Bone marrow (tissue), 2 donors: ENCODE data around the gene CLIC3.

Experiments used
- DNase-seq, 2 donors: peaks; one replicate each; lab custom pipeline; 2025; lab: John Stamatoyannopoulos, UW

CLIC3 gene

GRCh38 chr9:136980669-136981478 is 15.5 kb downstream of the CLIC3 start:
- DNase-seq = no peak

- no peak for DNase-seq
These were observed 16.4 kb downstream of the CLIC3 start for GRCh38 chr9:136979769-136980587.

DNA sequence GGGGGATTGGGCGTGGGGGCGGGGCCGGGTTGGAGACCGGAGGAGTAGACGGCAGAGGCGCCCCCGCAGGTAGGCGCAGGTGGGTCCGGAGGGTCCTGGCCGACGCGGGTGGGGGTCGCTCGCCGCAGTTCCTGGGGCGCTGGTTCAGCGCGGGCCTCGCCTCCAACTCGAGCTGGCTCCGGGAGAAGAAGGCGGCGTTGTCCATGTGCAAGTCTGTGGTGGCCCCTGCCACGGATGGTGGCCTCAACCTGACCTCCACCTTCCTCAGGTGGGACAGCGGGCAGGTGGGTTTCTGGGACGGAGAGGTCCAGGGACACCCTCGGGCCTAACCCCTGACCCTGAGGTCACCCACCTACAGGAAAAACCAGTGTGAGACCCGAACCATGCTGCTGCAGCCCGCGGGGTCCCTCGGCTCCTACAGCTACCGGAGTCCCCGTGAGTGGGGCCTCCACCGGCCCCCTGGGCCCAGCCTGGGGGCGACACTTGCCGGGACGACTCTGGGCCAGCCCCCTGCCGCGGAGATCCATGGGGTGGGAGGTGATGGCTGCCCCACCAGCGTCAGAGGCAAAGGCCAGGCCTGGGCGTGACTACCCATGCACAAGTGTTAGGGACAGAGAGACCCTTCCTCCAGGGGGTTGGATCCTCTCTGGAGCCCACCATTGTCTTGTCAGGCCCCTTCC is 17.4 kb downstream of the CLIC3 start:
- no peak for DNase-seq

- peak in 1 of 2 donors; percentile 77 for DNase-seq
These were observed 18.1 kb downstream of the CLIC3 start for GRCh38 chr9:136978073-136978864.

DNA sequence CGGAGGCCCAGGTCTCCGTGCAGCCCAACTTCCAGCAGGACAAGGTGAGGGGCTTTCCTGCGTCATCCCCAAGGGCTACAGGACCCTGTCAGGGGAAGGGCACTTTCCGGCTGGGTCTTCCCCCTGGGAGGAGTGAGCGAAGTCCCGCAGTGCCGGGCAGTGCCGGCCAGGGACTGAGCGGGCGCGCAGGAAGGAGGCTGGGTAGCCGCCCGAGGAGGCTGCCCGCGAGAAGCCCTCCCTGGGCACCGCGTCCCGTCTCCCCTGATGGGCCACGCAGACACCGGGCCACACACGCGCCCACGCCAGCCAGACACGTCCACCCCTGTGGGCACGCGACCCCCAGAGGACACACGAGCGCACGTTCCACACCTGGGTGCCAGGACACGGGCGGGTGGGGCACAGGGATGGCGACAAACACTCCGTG is 18.7 kb downstream of the CLIC3 start:
- DNase-seq = no peak

GRCh38 chr9:136977223-136977622 is 19.1 kb downstream of the CLIC3 start, which contains the start of gene PTGDS:
Gene PTGDS, plus strand, starts transcription at chr9:136977504. Its CDS starts 75 bp downstream, at chr9:136977579.
- no peak for DNase-seq

GRCh38 chr9:136975644-136976043 is 20.7 kb downstream of the CLIC3 start:
- DNase-seq = peak in 1 of 2 donors; percentile 12

DNA sequence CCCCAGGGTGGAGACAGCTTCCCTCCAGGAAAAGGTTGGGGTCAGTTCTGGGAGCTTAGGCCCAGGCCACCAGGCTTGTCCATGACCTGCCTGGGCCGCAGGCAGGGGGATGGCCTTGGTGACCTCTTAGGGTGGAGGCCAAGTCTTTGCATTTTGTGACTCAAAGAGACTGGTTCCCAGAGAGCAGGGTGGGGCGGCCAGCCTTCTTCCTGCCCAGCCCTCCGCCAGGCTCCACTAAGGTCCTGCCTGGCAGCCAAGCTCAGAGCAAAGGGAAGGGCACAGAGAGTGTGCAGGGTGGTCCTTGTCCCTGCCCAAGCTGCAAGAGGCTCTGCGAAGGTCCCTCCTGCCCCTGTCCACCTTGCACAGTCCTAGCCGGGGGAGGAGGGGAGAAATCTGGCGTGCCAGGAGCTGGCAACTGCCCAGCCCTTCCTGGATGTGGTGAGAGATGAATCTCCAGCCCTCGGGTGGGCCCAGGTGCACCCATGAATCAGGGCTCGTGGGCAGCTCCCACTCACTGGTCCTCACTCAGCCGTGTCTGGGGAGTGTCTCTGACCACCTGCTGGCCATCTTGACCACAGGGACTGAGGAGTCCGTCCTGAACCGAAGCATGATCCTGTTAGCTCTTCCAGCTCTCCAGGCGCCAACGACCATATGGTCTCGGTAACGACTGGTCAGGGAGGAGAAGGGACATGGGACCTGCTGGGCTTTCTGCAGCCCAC is 21.4 kb downstream of the CLIC3 start:
- DNase-seq = no peak

- DNase-seq = no peak
These were observed 22.4 kb downstream of the CLIC3 start for GRCh38 chr9:136973618-136974617.

GRCh38 chr9:136972743-136973142 is 23.6 kb downstream of the CLIC3 start:
- no peak for DNase-seq

DNA sequence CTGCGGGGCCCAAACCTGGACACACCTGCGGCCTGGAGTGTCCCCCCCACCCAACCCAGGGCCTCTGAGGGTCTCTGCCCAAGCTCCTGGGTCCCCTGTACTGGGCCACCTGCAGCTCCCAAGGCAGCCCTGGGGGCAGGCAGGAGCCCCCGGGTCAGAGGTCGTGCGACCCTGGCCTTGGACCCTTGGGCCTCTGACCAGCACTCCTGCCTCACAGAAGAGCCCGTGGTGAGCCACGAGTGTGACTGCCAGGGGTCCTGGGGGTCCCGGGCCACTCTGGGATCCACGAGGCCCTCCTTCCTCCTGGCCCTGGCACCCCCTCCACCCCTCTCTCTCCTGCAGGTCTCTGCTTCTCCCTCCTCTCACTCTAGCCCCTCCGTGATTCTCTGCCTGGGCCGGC is 24.0 kb downstream of the CLIC3 start:
- DNase-seq = no peak

- DNase-seq = no peak
These were observed 24.6 kb downstream of the CLIC3 start for GRCh38 chr9:136971746-136972145.

DNA sequence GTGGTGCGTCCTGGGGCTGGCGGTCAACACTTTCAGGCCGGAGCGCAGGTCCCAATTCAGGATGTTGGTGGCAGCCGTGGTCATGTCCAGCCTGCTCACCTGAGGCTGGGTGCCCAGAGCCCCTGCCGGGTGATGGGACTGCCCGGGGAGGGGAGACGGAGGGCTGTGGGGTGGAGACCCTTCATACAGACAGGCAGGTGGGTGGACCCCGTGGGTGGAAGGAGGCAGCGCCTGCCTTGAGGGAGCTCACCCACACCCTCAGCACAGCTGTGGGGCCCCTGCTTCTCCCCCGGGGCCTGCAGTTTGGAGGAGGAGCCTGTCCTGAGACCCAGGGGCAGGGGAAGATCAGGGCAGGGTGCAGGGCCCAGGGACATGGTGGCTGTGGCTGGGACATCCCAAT is 26.0 kb downstream of the CLIC3 start:
- DNase-seq = no peak

DNA sequence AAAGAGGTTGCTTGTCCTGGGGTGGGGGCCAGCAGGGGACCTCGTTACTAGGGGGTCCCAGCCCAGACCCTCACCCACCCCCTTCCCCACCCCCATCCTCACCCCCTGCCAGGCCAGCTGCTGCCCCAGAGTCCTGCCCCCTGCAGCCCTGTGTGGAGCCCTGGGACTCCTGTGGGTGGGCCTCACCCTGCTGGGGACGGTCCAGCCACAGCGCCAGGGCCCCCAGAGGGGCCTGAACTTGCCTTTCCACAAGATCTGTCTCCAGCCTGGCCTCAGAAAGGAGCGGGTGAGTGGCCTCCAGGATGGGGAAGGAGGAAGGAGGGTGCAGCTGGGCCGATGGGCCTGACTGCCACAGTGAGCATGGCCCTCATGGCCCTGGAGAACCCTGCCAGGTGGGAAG is 26.6 kb downstream of the CLIC3 start:
- no peak for DNase-seq

GRCh38 chr9:136969150-136969549 is 27.2 kb downstream of the CLIC3 start:
- no peak for DNase-seq

GRCh38 chr9:136968333-136969127 is 27.8 kb downstream of the CLIC3 start:
- no peak for DNase-seq

GRCh38 chr9:136965771-136966484 is 30.4 kb downstream of the CLIC3 start:
- DNase-seq = no peak

- no peak for DNase-seq
These were observed 31.4 kb downstream of the CLIC3 start for GRCh38 chr9:136964833-136965422.
